DOHH2 (cell line): ENCODE measurements around the gene MAGEC3.

ENCODE experiments used
- H3F3A ChIP-seq: fragments of 200-600 bp; sonication (generic), shearing (Covaris generic); 2 replicates; pipeline ENCODE4 v1.6.0; 2016; ENCODE audit warnings: antibody characterized with exemption, mild to moderate bottlenecking; ENCODE audit not compliant: control insufficient read depth, insufficient read depth
- H3K27ac ChIP-seq: fragments of 200-600 bp; sonication (generic); 2 replicates; pipeline ENCODE4 v1.5.1; 2014; ENCODE audit warnings: low read depth, mild to moderate bottlenecking, low read length, moderate library complexity
- H3K27me3 ChIP-seq: fragments of 200-600 bp; sonication (generic); 2 replicates; pipeline ENCODE4 v1.6.1; 2014; ENCODE audit warnings: mild to moderate bottlenecking, low read length, mixed read lengths; ENCODE audit not compliant: control insufficient read depth
- H3K36me3 ChIP-seq: fragments of 200-600 bp; sonication (generic); 2 replicates; pipeline ENCODE4 v1.6.1; 2014; ENCODE audit warnings: mild to moderate bottlenecking, low read length, moderate library complexity, mixed read lengths; ENCODE audit not compliant: control insufficient read depth
- H3K4me1 ChIP-seq: fragments of 200-600 bp; sonication (generic); 2 replicates; pipeline ENCODE4 v1.6.1; 2014; ENCODE audit warnings: mild to moderate bottlenecking, low read length, mixed read lengths; ENCODE audit not compliant: control insufficient read depth
- H3K4me2 ChIP-seq: fragments of 200-600 bp; sonication (generic); 2 replicates; pipeline ENCODE4 v1.6.0; 2014; ENCODE audit warnings: mild to moderate bottlenecking, low read length, moderate library complexity
- H3K4me3 ChIP-seq: fragments of 200-600 bp; sonication (generic); 2 replicates; pipeline ENCODE4 v1.5.1; 2014; ENCODE audit warnings: mild to moderate bottlenecking, low read length, mixed read lengths
- H3K79me2 ChIP-seq: fragments of 200-600 bp; sonication (generic); 2 replicates; pipeline ENCODE4 v1.6.1; 2014; ENCODE audit warnings: mild to moderate bottlenecking, low read length, mixed read lengths; ENCODE audit not compliant: control insufficient read depth
- H3K9me2 ChIP-seq: fragments of 200-600 bp; sonication (generic); replicated peaks from 2 replicates; pipeline ENCODE4 v1.6.1; 2014; ENCODE audit warnings: mild to moderate bottlenecking, low read length, mixed read lengths; ENCODE audit not compliant: control insufficient read depth
- H3K9me3 ChIP-seq: fragments of 200-600 bp; sonication (generic); 2 replicates; pipeline ENCODE4 v1.6.1; 2014; ENCODE audit warnings: antibody characterized with exemption, low read length, mixed read lengths; ENCODE audit not compliant: control insufficient read depth, insufficient read depth
- H4K20me1 ChIP-seq: fragments of 200-600 bp; sonication (generic); 2 replicates; pipeline ENCODE4 v1.6.0; 2014; ENCODE audit warnings: low read depth, mild to moderate bottlenecking, antibody characterized with exemption, low read length, moderate library complexity; ENCODE audit not compliant: control insufficient read depth, insufficient read depth
- CTCF ChIP-seq: fragments of 200-600 bp; sonication (generic); IDR thresholded peaks from one replicate; pipeline ENCODE4 v1.5.1; 2014; ENCODE audit warnings: antibody characterized with exemption, mild to moderate bottlenecking, low read depth, low read length; ENCODE audit not compliant: poor library complexity, severe bottlenecking
- EZH2phosphoT487 ChIP-seq: fragments of 200-600 bp; sonication (generic); IDR thresholded peaks from 2 replicates; pipeline ENCODE4 v1.6.1; 2017; ENCODE audit warnings: borderline replicate concordance, mild to moderate bottlenecking, antibody characterized with exemption, low read length, moderate library complexity, mixed read lengths

MAGEC3 gene

GRCh38 chrX:141814213-141814857, 23.8 kb upstream of the MAGEC3 start:
- H3K4me2 ChIP-seq, result no peak overlapping the region
- no peaks in the 10 kb centered on the region for H3K4me1 ChIP-seq
- no peaks in the 10 kb centered on the region for H3K27me3 ChIP-seq
- H3F3A ChIP-seq, result no peaks in the 10 kb centered on the region
- no peaks in the 10 kb centered on the region for H3K9me2 ChIP-seq
- TF ChIP-seq EZH2phosphoT487 (no peak), CTCF (no peak)
- no peaks in the 10 kb centered on the region for H3K36me3 ChIP-seq
- no peak overlapping the region for H3K4me3 ChIP-seq
- H4K20me1 ChIP-seq, result no peaks in the 10 kb centered on the region
- no peaks in the 10 kb centered on the region for H3K9me3 ChIP-seq
- H3K27ac ChIP-seq, result no peak overlapping the region
- no peaks in the 10 kb centered on the region for H3K79me2 ChIP-seq

- no peaks in the 10 kb centered on the region for H3K79me2 ChIP-seq
- no peak overlapping the region for H3K4me3 ChIP-seq
- H3K4me2 ChIP-seq, result no peak overlapping the region
- no peaks in the 10 kb centered on the region for H4K20me1 ChIP-seq
- no peaks in the 10 kb centered on the region for H3K27me3 ChIP-seq
- no peaks in the 10 kb centered on the region for H3K36me3 ChIP-seq
- H3K9me3 ChIP-seq, result no peaks in the 10 kb centered on the region
- no peak overlapping the region for H3K27ac ChIP-seq
- no peaks in the 10 kb centered on the region for H3K4me1 ChIP-seq
- TF ChIP-seq EZH2phosphoT487, result no peak
- TF ChIP-seq CTCF, result no peak
- H3F3A ChIP-seq, result no peaks in the 10 kb centered on the region
- H3K9me2 ChIP-seq, result no peaks in the 10 kb centered on the region
Observed at GRCh38 chrX:141815904-141816303, 22.2 kb upstream of the MAGEC3 start.

GRCh38 chrX:141832247-141832646, 5.9 kb upstream of the MAGEC3 start:
- no peaks in the 10 kb centered on the region for H3K27me3 ChIP-seq
- H3F3A ChIP-seq, result no peaks in the 10 kb centered on the region
- H3K4me1 ChIP-seq, result no peaks in the 10 kb centered on the region
- no peak overlapping the region for H3K4me3 ChIP-seq
- no peaks in the 10 kb centered on the region for H3K36me3 ChIP-seq
- no peak overlapping the region for H3K27ac ChIP-seq
- H4K20me1 ChIP-seq, result no peaks in the 10 kb centered on the region
- no peaks in the 10 kb centered on the region for H3K9me3 ChIP-seq
- no peaks in the 10 kb centered on the region for H3K79me2 ChIP-seq
- TF ChIP-seq EZH2phosphoT487, result no peak
- TF ChIP-seq CTCF, result no peak
- H3K9me2 ChIP-seq, result no peaks in the 10 kb centered on the region
- H3K4me2 ChIP-seq, result no peak overlapping the region

- Histone ChIP-seq H4K20me1 (no peaks in the 10 kb centered on the region), H3K9me3 (no peaks in the 10 kb centered on the region), H3K4me3 (no peak overlapping the region), H3K36me3 (no peaks in the 10 kb centered on the region), H3F3A (no peaks in the 10 kb centered on the region), H3K4me2 (no peak overlapping the region), H3K27ac (no peak overlapping the region), H3K79me2 (no peaks in the 10 kb centered on the region), H3K9me2 (no peaks in the 10 kb centered on the region), H3K27me3 (no peaks in the 10 kb centered on the region), H3K4me1 (no peaks in the 10 kb centered on the region)
- no peak for TF ChIP-seq CTCF
- no peak for TF ChIP-seq EZH2phosphoT487
Observed at GRCh38 chrX:141839856-141840255, 1.7 kb downstream of the MAGEC3 start.
